ENCODE data around the gene SYNPR.

The SYNPR gene

GRCh38 chr3:63508305-63508704 is 230.2 kb downstream of the SYNPR start:
- no peaks in the 10 kb centered on the region for H3K36me3 ChIP-seq (ENCODE audit: insufficient read depth, low read length)
- no peaks in the 10 kb centered on the region for H3K4me1 ChIP-seq (ENCODE audit: insufficient read depth, low read length)
- no peak overlapping the region for H2AFZ ChIP-seq (ENCODE audit: low read depth, low read length)
- no peaks in the 10 kb centered on the region for H3K9me3 ChIP-seq (ENCODE audit: low read length)
- H3K27me3 ChIP-seq (ENCODE audit: insufficient read depth, low read length): no peaks in the 10 kb centered on the region
- no peak overlapping the region for H3K4me3 ChIP-seq (ENCODE audit: low read length)

- no peaks in the 10 kb centered on the region for H3K4me1 ChIP-seq (ENCODE audit: insufficient read depth, low read length)
- H3K9me3 ChIP-seq (ENCODE audit: low read length): no peaks in the 10 kb centered on the region
- no peaks in the 10 kb centered on the region for H3K27me3 ChIP-seq (ENCODE audit: insufficient read depth, low read length)
- no peak overlapping the region for H2AFZ ChIP-seq (ENCODE audit: low read depth, low read length)
- no peaks in the 10 kb centered on the region for H3K36me3 ChIP-seq (ENCODE audit: insufficient read depth, low read length)
- no peak overlapping the region for H3K4me3 ChIP-seq (ENCODE audit: low read length)
Observed at GRCh38 chr3:63508771-63509170, 230.7 kb downstream of the SYNPR start.

GRCh38 chr3:63513791-63514190 is 235.7 kb downstream of the SYNPR start:
- H3K4me1 ChIP-seq (ENCODE audit: insufficient read depth, low read length): no peaks in the 10 kb centered on the region
- H3K27me3 ChIP-seq (ENCODE audit: insufficient read depth, low read length): no peaks in the 10 kb centered on the region
- no peaks in the 10 kb centered on the region for H3K9me3 ChIP-seq (ENCODE audit: low read length)
- H3K36me3 ChIP-seq (ENCODE audit: insufficient read depth, low read length): no peaks in the 10 kb centered on the region
- no peak overlapping the region for H2AFZ ChIP-seq (ENCODE audit: low read depth, low read length)
- H3K4me3 ChIP-seq (ENCODE audit: low read length): no peak overlapping the region

- no peaks in the 10 kb centered on the region for H3K36me3 ChIP-seq (ENCODE audit: insufficient read depth, low read length)
- no peaks in the 10 kb centered on the region for H3K27me3 ChIP-seq (ENCODE audit: insufficient read depth, low read length)
- no peak overlapping the region for H2AFZ ChIP-seq (ENCODE audit: low read depth, low read length)
- H3K4me1 ChIP-seq (ENCODE audit: insufficient read depth, low read length): no peaks in the 10 kb centered on the region
- H3K9me3 ChIP-seq (ENCODE audit: low read length): no peaks in the 10 kb centered on the region
- no peak overlapping the region for H3K4me3 ChIP-seq (ENCODE audit: low read length)
Observed at GRCh38 chr3:63514678-63515077, 236.6 kb downstream of the SYNPR start.

GRCh38 chr3:63519426-63519825 is 241.3 kb downstream of the SYNPR start:
- Histone ChIP-seq H3K36me3 (ENCODE audit: insufficient read depth, low read length) (no peaks in the 10 kb centered on the region), H3K4me3 (ENCODE audit: low read length) (no peak overlapping the region), H3K27me3 (ENCODE audit: insufficient read depth, low read length) (no peaks in the 10 kb centered on the region), H3K9me3 (ENCODE audit: low read length) (no peaks in the 10 kb centered on the region), H3K4me1 (ENCODE audit: insufficient read depth, low read length) (no peaks in the 10 kb centered on the region), H2AFZ (ENCODE audit: low read depth, low read length) (no peak overlapping the region)

- no peak overlapping the region for H3K4me3 ChIP-seq (ENCODE audit: low read length)
- no peak overlapping the region for H2AFZ ChIP-seq (ENCODE audit: low read depth, low read length)
- no peaks in the 10 kb centered on the region for H3K9me3 ChIP-seq (ENCODE audit: low read length)
- H3K4me1 ChIP-seq (ENCODE audit: insufficient read depth, low read length): no peaks in the 10 kb centered on the region
- H3K27me3 ChIP-seq (ENCODE audit: insufficient read depth, low read length): no peaks in the 10 kb centered on the region
- no peaks in the 10 kb centered on the region for H3K36me3 ChIP-seq (ENCODE audit: insufficient read depth, low read length)
Observed at GRCh38 chr3:63521657-63522056, 243.5 kb downstream of the SYNPR start.

GRCh38 chr3:63523100-63523499 is 245.0 kb downstream of the SYNPR start:
- no peaks in the 10 kb centered on the region for H3K4me1 ChIP-seq (ENCODE audit: insufficient read depth, low read length)
- H2AFZ ChIP-seq (ENCODE audit: low read depth, low read length): no peak overlapping the region
- H3K36me3 ChIP-seq (ENCODE audit: insufficient read depth, low read length): no peaks in the 10 kb centered on the region
- no peak overlapping the region for H3K4me3 ChIP-seq (ENCODE audit: low read length)
- no peaks in the 10 kb centered on the region for H3K27me3 ChIP-seq (ENCODE audit: insufficient read depth, low read length)
- no peaks in the 10 kb centered on the region for H3K9me3 ChIP-seq (ENCODE audit: low read length)

GRCh38 chr3:63528325-63529000 is 250.4 kb downstream of the SYNPR start:
- Histone ChIP-seq H3K27me3 (ENCODE audit: insufficient read depth, low read length) (no peaks in the 10 kb centered on the region), H3K9me3 (ENCODE audit: low read length) (no peaks in the 10 kb centered on the region), H3K4me1 (ENCODE audit: insufficient read depth, low read length) (no peaks in the 10 kb centered on the region), H3K36me3 (ENCODE audit: insufficient read depth, low read length) (no peaks in the 10 kb centered on the region), H2AFZ (ENCODE audit: low read depth, low read length) (no peak overlapping the region), H3K4me3 (ENCODE audit: low read length) (no peak overlapping the region)

- Histone ChIP-seq H3K4me3 (ENCODE audit: low read length) (no peak overlapping the region), H3K27me3 (ENCODE audit: insufficient read depth, low read length) (no peaks in the 10 kb centered on the region), H2AFZ (ENCODE audit: low read depth, low read length) (no peak overlapping the region), H3K36me3 (ENCODE audit: insufficient read depth, low read length) (no peaks in the 10 kb centered on the region), H3K9me3 (ENCODE audit: low read length) (no peaks in the 10 kb centered on the region), H3K4me1 (ENCODE audit: insufficient read depth, low read length) (no peaks in the 10 kb centered on the region)
Observed at GRCh38 chr3:63532521-63532920, 254.4 kb downstream of the SYNPR start.

- no peaks in the 10 kb centered on the region for H3K9me3 ChIP-seq (ENCODE audit: low read length)
- no peak overlapping the region for H2AFZ ChIP-seq (ENCODE audit: low read depth, low read length)
- H3K4me1 ChIP-seq (ENCODE audit: insufficient read depth, low read length): no peaks in the 10 kb centered on the region
- no peaks in the 10 kb centered on the region for H3K36me3 ChIP-seq (ENCODE audit: insufficient read depth, low read length)
- H3K4me3 ChIP-seq (ENCODE audit: low read length): no peak overlapping the region
- no peaks in the 10 kb centered on the region for H3K27me3 ChIP-seq (ENCODE audit: insufficient read depth, low read length)
Observed at GRCh38 chr3:63538919-63539318, 260.8 kb downstream of the SYNPR start.

- no peaks in the 10 kb centered on the region for H3K9me3 ChIP-seq (ENCODE audit: low read length)
Observed at GRCh38 chr3:63555767-63556166, 277.7 kb downstream of the SYNPR start.

GRCh38 chr3:63556401-63556800 is 278.3 kb downstream of the SYNPR start:
- no peak overlapping the region for H2AFZ ChIP-seq (ENCODE audit: low read depth, low read length)
- no peaks in the 10 kb centered on the region for H3K4me1 ChIP-seq (ENCODE audit: insufficient read depth, low read length)
- no peaks in the 10 kb centered on the region for H3K27me3 ChIP-seq (ENCODE audit: insufficient read depth, low read length)
- no peak overlapping the region for H3K4me3 ChIP-seq (ENCODE audit: low read length)
- H3K9me3 ChIP-seq (ENCODE audit: low read length): no peaks in the 10 kb centered on the region
- H3K36me3 ChIP-seq (ENCODE audit: insufficient read depth, low read length): no peaks in the 10 kb centered on the region

More at GRCh38 chr3:63555767-63556166, 277.7 kb downstream of the SYNPR start:
- Histone ChIP-seq H3K27me3 (ENCODE audit: insufficient read depth, low read length) (no peaks in the 10 kb centered on the region), H3K36me3 (ENCODE audit: insufficient read depth, low read length) (no peaks in the 10 kb centered on the region), H3K4me3 (ENCODE audit: low read length) (no peak overlapping the region), H3K4me1 (ENCODE audit: insufficient read depth, low read length) (no peaks in the 10 kb centered on the region), H2AFZ (ENCODE audit: low read depth, low read length) (no peak overlapping the region)

- Histone ChIP-seq H3K4me1 (ENCODE audit: insufficient read depth, low read length) (no peaks in the 10 kb centered on the region), H2AFZ (ENCODE audit: low read depth, low read length) (no peak overlapping the region), H3K27me3 (ENCODE audit: insufficient read depth, low read length) (no peaks in the 10 kb centered on the region), H3K9me3 (ENCODE audit: low read length) (no peaks in the 10 kb centered on the region), H3K36me3 (ENCODE audit: insufficient read depth, low read length) (no peaks in the 10 kb centered on the region), H3K4me3 (ENCODE audit: low read length) (no peak overlapping the region)
Observed at GRCh38 chr3:63557912-63558311, 279.8 kb downstream of the SYNPR start.

GRCh38 chr3:63559884-63560283 is 281.8 kb downstream of the SYNPR start:
- Histone ChIP-seq H3K4me3 (ENCODE audit: low read length) (no peak overlapping the region), H2AFZ (ENCODE audit: low read depth, low read length) (no peak overlapping the region), H3K4me1 (ENCODE audit: insufficient read depth, low read length) (no peaks in the 10 kb centered on the region), H3K36me3 (ENCODE audit: insufficient read depth, low read length) (no peaks in the 10 kb centered on the region), H3K27me3 (ENCODE audit: insufficient read depth, low read length) (no peaks in the 10 kb centered on the region), H3K9me3 (ENCODE audit: low read length) (no peaks in the 10 kb centered on the region)
